Measurements from ENCODE around the gene LMF1.
"Not testable (repeated sequence)": the region's sequence is repeated elsewhere in the genome, so short reads cannot be mapped to it uniquely, and the experiment has no call there.

The LMF1 gene

GRCh38 chr16:832652-833336 is 138.0 kb downstream of the LMF1 start:
- no peak for DNase-seq (ENCODE audit: low read depth in 1 of 2, low spot score in 1 of 2)

GRCh38 chr16:831571-832413 is 139.0 kb downstream of the LMF1 start:
- DNase-seq (ENCODE audit: low read depth in 1 of 2, low spot score in 1 of 2), result no peak

GRCh38 chr16:830871-831570 is 139.8 kb downstream of the LMF1 start:
- DNase-seq (ENCODE audit: low read depth in 1 of 2, low spot score in 1 of 2), result no peak

- no peak for DNase-seq (ENCODE audit: low read depth in 1 of 2, low spot score in 1 of 2)
Observed at GRCh38 chr16:830107-830870, 140.5 kb downstream of the LMF1 start.

- no peak for DNase-seq (ENCODE audit: low read depth in 1 of 2, low spot score in 1 of 2)
Observed at GRCh38 chr16:828891-829290, 141.9 kb downstream of the LMF1 start.

GRCh38 chr16:827513-827912 is 143.3 kb downstream of the LMF1 start:
- DNase-seq (ENCODE audit: low read depth in 1 of 2, low spot score in 1 of 2), result no peak

GRCh38 chr16:825341-826061 is 145.3 kb downstream of the LMF1 start:
- DNase-seq (ENCODE audit: low read depth in 1 of 2, low spot score in 1 of 2), result no peak

GRCh38 chr16:824601-825000 is 146.2 kb downstream of the LMF1 start:
- no peak for DNase-seq (ENCODE audit: low read depth in 1 of 2, low spot score in 1 of 2)

- DNase-seq (ENCODE audit: low read depth in 1 of 2, low spot score in 1 of 2), result no peak
Observed at GRCh38 chr16:824194-824593, 146.6 kb downstream of the LMF1 start.

- no peak for DNase-seq (ENCODE audit: low read depth in 1 of 2, low spot score in 1 of 2)
Observed at GRCh38 chr16:822909-823297, 147.9 kb downstream of the LMF1 start.

GRCh38 chr16:822174-822908 is 148.4 kb downstream of the LMF1 start:
- DNase-seq (ENCODE audit: low read depth in 1 of 2, low spot score in 1 of 2), result no peak

- DNase-seq (ENCODE audit: low read depth in 1 of 2, low spot score in 1 of 2), result no peak
Observed at GRCh38 chr16:821751-822150, 149.0 kb downstream of the LMF1 start.

- no peak for DNase-seq (ENCODE audit: low read depth in 1 of 2, low spot score in 1 of 2)
Observed at GRCh38 chr16:820748-821147, 150.0 kb downstream of the LMF1 start.

GRCh38 chr16:820044-820408 is 150.8 kb downstream of the LMF1 start:
- DNase-seq (ENCODE audit: low read depth in 1 of 2, low spot score in 1 of 2), result not testable (repeated sequence)

GRCh38 chr16:819336-820043 is 151.3 kb downstream of the LMF1 start:
- DNase-seq (ENCODE audit: low read depth in 1 of 2, low spot score in 1 of 2), result no peak

- no peak for DNase-seq (ENCODE audit: low read depth in 1 of 2, low spot score in 1 of 2)
Observed at GRCh38 chr16:818592-818991, 152.2 kb downstream of the LMF1 start.

GRCh38 chr16:818132-818531 is 152.7 kb downstream of the LMF1 start:
- no peak for DNase-seq (ENCODE audit: low read depth in 1 of 2, low spot score in 1 of 2)

GRCh38 chr16:817001-817906 is 153.5 kb downstream of the LMF1 start:
- no peak for DNase-seq (ENCODE audit: low read depth in 1 of 2, low spot score in 1 of 2)
